Fibroblast of lung (primary cell): ENCODE measurements around the gene NFIC. TPM values are rescaled to one million over a fixed set of nuclear protein-coding genes. Genes with fewer than 3 reads are reported as not detected.

ENCODE experiments used
- DNase-seq, 2 donors: peaks; one replicate each; pipeline versions ENCODE4 v3.0.0 to v3.0.0-alpha.2; 2010; ENCODE audit warnings: low read depth in 2 of 2
- H2AFZ ChIP-seq: 2 replicates; pipeline ENCODE4 v1.5.1; 2012; ENCODE audit warnings: low read length, control low read depth, inconsistent platforms
- H3K27ac ChIP-seq: 2 replicates; pipeline ENCODE4 v1.5.1; 2011; ENCODE audit warnings: low read length, control low read depth; ENCODE audit not compliant: insufficient read depth
- H3K27me3 ChIP-seq: 2 replicates; pipeline ENCODE4 v1.5.1; 2011; ENCODE audit warnings: mild to moderate bottlenecking, low read length; ENCODE audit not compliant: control insufficient read depth, insufficient read depth
- H3K36me3 ChIP-seq: 2 replicates; pipeline ENCODE4 v1.5.1; 2011; ENCODE audit warnings: low read length; ENCODE audit not compliant: control insufficient read depth, insufficient read depth
- H3K4me1 ChIP-seq: 2 replicates; pipeline ENCODE4 v1.5.1; 2011; ENCODE audit warnings: low read length; ENCODE audit not compliant: control insufficient read depth, insufficient read depth; ENCODE audit errors: extremely low read depth
- H3K4me2 ChIP-seq: 2 replicates; pipeline ENCODE4 v1.5.1; 2011; ENCODE audit warnings: low read length, control low read depth; ENCODE audit not compliant: insufficient read depth; ENCODE audit errors: extremely low read depth
- H3K4me3 ChIP-seq, 4 experiments: fragments of 200-600 bp in 1 of 4; sonication (generic) in 1 of 4; replicated peaks in 1 of 4; 2 replicates each; pipeline ENCODE4 v1.5.1; 2011 to 2016; ENCODE audit warnings: low read length in 4 of 4, low read depth in 3 of 4, mild to moderate bottlenecking in 3 of 4, control low read depth in 2 of 4, inconsistent platforms in 1 of 4, mixed read lengths in 1 of 4; ENCODE audit not compliant: insufficient read depth in 1 of 4; ENCODE audit errors: control extremely low read depth in 1 of 4
- H3K79me2 ChIP-seq: 2 replicates; pipeline ENCODE4 v1.5.1; 2012; ENCODE audit warnings: mild to moderate bottlenecking, low read length, inconsistent platforms; ENCODE audit not compliant: control insufficient read depth, insufficient read depth
- H3K9ac ChIP-seq: 2 replicates; pipeline ENCODE4 v1.5.1; 2011; ENCODE audit warnings: mild to moderate bottlenecking, low read length, control low read depth; ENCODE audit not compliant: insufficient read depth
- H3K9me3 ChIP-seq: 2 replicates; pipeline ENCODE4 v1.5.1; 2012; ENCODE audit warnings: low read depth, low read length; ENCODE audit not compliant: control insufficient read depth, insufficient read depth
- H4K20me1 ChIP-seq: 2 replicates; pipeline ENCODE4 v1.5.1; 2011; ENCODE audit warnings: low read length; ENCODE audit not compliant: control insufficient read depth, insufficient read depth; ENCODE audit errors: extremely low read depth
- EZH2 ChIP-seq: IDR thresholded peaks from 2 replicates; pipeline ENCODE4 v1.5.1; 2012; ENCODE audit warnings: low read length, control low read depth, mild to moderate bottlenecking; ENCODE audit errors: missing control alignments
- polyA plus RNA-seq, 2 donors: library from polyadenylated mRNA; depleted of rRNA in 1 of 2; stranded (reverse) in 1 of 2; unstranded in 1 of 2; fragments of >200 nt; gene quantifications; 2 replicates each; pipeline ENCODE4 v1.2.1, GENCODE V29; 2011 to 2012; ENCODE audit warnings: missing spikeins in 1 of 2
- total RNA-seq: library from RNA; depleted of rRNA; stranded (reverse); fragments of >200 nt; gene quantifications from 2 replicates; pipeline ENCODE4 v1.2.1, GENCODE V29; 2014
- TF ChIP-seq, protein P1 (sequence below), 2 donors: IDR thresholded peaks in 1 of 2; conservative IDR thresholded peaks in 1 of 2; 1 replicate in 1 of 2; 2 replicates in 1 of 2; pipeline ENCODE4 v1.5.1; 2011 to 2012; ENCODE audit warnings: low read length in 2 of 2, control low read depth in 1 of 2, inconsistent platforms in 1 of 2, low read depth in 1 of 2, mild to moderate bottlenecking in 1 of 2

The NFIC gene
- total and polyA plus RNA-seq, 2 donors (not counting 1 experiment from before 2014, with no cell fraction given), result 7.9 to 66.4 TPM

DNA sequence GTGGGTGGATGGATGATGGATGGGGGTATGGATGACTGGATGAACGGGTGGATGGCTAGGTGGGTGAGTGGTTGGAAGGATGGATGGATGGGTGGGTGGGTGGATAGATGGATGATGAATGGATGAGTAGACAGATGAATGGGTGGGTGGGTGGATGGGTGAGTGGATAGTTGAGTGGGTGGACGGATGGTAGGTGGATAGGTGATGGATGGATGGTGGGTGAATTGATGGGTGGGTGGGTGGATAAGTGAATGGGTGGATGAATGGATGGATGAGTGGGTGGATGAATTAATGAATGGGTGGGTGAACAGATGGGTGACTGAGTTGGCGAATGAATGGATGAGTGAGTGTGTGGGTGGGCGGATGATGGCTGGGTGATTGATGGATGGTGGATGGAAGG is 109.1 kb downstream of the NFIC start:
- Histone ChIP-seq H3K79me2 (no peaks in the 10 kb centered on the region), H3K27ac (no peak overlapping the region), H3K36me3 (no peaks in the 10 kb centered on the region), H3K4me1 (peaks cover 3% of the 10 kb centered on the region), H3K9me3 (no peaks in the 10 kb centered on the region), H3K4me3 (no peak overlapping the region), H3K9ac (no peak overlapping the region), H3K27me3 (no peaks in the 10 kb centered on the region), H4K20me1 (no peaks in the 10 kb centered on the region), H2AFZ (no peak overlapping the region), H3K4me2 (no peak overlapping the region)
- no peak for DNase-seq
- TF ChIP-seq, protein P1, sequence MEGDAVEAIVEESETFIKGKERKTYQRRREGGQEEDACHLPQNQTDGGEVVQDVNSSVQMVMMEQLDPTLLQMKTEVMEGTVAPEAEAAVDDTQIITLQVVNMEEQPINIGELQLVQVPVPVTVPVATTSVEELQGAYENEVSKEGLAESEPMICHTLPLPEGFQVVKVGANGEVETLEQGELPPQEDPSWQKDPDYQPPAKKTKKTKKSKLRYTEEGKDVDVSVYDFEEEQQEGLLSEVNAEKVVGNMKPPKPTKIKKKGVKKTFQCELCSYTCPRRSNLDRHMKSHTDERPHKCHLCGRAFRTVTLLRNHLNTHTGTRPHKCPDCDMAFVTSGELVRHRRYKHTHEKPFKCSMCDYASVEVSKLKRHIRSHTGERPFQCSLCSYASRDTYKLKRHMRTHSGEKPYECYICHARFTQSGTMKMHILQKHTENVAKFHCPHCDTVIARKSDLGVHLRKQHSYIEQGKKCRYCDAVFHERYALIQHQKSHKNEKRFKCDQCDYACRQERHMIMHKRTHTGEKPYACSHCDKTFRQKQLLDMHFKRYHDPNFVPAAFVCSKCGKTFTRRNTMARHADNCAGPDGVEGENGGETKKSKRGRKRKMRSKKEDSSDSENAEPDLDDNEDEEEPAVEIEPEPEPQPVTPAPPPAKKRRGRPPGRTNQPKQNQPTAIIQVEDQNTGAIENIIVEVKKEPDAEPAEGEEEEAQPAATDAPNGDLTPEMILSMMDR (conservative IDR thresholded peaks at IDR 0.05 in 1 of 2, IDR thresholded peaks at IDR 0.05 in 1 of 2; ENCODE audit: low read depth in 1 of 2, low read length in 2 of 2), result no peak
- TF ChIP-seq EZH2, result no peak

DNA sequence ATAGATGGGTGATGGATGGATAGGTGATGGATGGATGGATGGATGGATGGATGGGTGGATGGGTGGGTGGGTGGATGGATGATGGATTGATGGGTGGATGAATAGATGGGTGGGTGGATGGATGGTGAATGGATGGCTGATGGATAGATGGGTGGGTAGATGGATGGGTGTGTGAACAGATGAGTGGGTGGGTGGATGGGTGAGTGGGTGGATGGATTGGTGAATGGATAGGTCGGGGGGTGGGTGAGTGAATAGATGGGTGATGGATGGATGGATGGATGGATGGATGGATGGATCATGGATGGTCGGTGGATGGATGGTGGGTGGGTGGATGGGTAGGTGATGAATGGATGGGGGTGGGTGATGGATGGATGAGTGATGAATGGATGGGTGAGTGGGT is 110.4 kb downstream of the NFIC start:
- Histone ChIP-seq H3K79me2 (no peaks in the 10 kb centered on the region), H4K20me1 (no peaks in the 10 kb centered on the region), H3K27ac (no peak overlapping the region), H3K9ac (no peak overlapping the region), H3K36me3 (no peaks in the 10 kb centered on the region), H3K4me3 (no peak overlapping the region), H3K4me1 (peaks cover 3% of the 10 kb centered on the region), H2AFZ (no peak overlapping the region), H3K27me3 (peaks cover 6% of the 10 kb centered on the region), H3K4me2 (no peak overlapping the region), H3K9me3 (no peaks in the 10 kb centered on the region)
- no peak for DNase-seq
- TF ChIP-seq, protein P1 (conservative IDR thresholded peaks at IDR 0.05 in 1 of 2, IDR thresholded peaks at IDR 0.05 in 1 of 2; ENCODE audit: low read depth in 1 of 2, low read length in 2 of 2), result no peak
- TF ChIP-seq EZH2, result no peak

DNA sequence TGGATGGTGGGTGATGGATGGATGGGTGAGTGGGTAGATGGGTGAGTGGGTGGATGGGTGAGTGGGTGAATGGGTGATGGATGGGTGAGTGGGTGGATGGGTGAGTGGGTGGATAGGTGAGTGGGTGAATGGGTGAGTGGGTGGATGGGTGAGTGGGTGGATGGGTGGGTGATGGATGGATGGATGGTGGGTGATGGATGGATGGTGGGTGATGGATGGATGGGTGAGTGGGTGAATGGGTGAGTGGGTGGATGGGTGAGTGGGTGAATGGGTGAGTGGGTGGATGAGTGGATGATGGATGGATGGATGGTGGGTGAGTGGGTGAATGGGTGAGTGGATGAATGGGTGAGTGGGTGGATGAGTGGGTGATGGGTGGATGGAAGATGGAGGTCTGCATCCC is 111.1 kb downstream of the NFIC start:
- Histone ChIP-seq H3K4me1 (no peaks in the 10 kb centered on the region), H3K9ac (no peak overlapping the region), H3K27ac (no peak overlapping the region), H3K4me3 (no peak overlapping the region), H2AFZ (no peak overlapping the region), H3K79me2 (no peaks in the 10 kb centered on the region), H4K20me1 (no peaks in the 10 kb centered on the region), H3K36me3 (no peaks in the 10 kb centered on the region), H3K27me3 (peaks cover 12% of the 10 kb centered on the region), H3K9me3 (no peaks in the 10 kb centered on the region), H3K4me2 (no peak overlapping the region)
- no peak for DNase-seq
- no peak for TF ChIP-seq EZH2
- TF ChIP-seq, protein P1 (conservative IDR thresholded peaks at IDR 0.05 in 1 of 2, IDR thresholded peaks at IDR 0.05 in 1 of 2; ENCODE audit: low read depth in 1 of 2, low read length in 2 of 2), result no peak
